NCI-H774 (cell line): Measurements from ENCODE around the gene TMPRSS4.
A peak's percentile ranks its signal among the peaks of the same experiment; 100 is the strongest.

ENCODE experiments used
- DNase-seq: peaks from one replicate; lab custom pipeline; 2025; lab: John Stamatoyannopoulos, UW

The TMPRSS4 gene

DNA sequence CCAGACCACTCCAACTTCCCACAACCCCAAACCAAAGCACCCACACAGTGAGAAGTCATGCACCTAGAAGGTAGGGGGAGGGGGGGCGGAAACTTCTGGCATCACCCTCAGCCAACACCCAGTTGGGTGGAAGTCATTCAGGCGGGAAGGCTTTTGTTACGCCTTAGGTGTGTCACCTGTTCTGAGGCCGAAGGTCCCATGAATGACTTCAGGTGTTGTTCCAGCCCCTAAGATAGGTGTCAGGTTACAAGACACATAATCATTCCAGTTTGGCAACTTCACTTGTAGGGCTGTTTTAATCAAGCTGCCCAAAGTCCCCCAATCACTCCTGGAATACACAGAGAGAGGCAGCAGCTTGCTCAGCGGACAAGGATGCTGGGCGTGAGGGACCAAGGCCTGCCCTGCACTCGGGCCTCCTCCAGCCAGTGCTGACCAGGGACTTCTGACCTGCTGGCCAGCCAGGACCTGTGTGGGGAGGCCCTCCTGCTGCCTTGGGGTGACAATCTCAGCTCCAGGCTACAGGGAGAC, at the start of gene TMPRSS4:
TMPRSS4 (plus strand) TSS at position 325 of the 528 bp plus-strand sequence. CDS start 225 bp downstream, outside the sequence.
- DNase-seq, result peak; percentile 36

DNA sequence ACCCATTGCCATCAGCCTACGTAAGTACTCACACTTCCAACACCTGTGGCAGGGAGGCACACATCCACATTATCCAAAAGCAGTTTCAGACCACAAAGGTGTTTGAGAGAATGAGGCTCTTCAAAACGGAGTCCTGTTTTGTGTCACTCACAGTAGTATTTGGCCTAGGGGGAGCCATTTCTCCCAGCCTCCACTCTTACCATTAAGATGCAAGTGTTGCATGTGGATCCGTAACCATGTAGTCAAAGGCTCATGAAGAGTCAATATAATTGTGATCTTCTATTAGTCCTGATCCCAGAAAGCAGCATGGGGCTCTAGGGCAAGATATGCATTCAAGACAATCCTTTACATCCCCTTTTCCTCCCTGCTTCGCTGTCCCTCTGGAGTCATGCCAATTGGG, 49.2 kb upstream of the TMPRSS4 start:
- no peak for DNase-seq

DNA sequence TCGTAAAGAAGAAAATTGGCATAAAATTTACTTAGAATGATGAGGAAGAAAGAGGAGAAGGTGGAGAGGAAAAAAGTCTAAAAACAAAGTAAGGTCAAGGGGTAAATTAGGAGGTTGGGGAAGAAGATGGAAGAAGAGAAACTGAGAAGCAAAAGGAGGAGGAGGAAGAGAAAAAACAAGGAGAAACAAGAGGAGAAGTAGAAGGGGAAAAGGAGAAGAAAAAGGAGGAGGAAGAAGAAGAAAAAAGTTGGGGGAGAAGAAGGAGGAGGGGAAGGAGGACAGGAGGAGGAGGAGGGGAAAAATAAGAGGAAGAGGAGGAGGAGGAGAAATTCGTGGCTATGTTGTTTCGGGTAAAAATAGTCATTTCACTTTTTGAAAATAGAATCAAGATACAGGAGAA, 48.3 kb upstream of the TMPRSS4 start:
- DNase-seq, result no peak

DNA sequence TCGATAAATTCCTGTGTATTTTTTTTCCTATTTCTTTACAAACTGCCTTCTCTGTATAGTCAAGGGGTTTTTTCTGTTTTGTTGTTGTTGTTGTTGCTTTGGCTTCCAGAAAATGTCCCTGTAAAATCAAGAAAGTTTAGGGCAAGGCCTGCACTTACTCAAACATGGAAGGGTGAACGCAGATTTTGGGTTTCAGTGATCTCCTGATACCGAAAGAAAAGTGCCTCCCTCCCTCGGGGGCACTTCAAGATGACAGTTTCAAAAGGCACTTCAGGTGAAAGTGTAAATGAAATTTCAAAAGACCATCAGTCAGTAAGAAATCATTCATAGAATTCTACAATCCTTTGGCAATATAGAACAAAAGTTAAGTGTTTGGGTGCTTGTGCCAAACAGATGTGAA, 43.4 kb upstream of the TMPRSS4 start:
- no peak for DNase-seq

GRCh38 chr11:118042141-118042540, 34.7 kb upstream of the TMPRSS4 start:
- no peak for DNase-seq

DNA sequence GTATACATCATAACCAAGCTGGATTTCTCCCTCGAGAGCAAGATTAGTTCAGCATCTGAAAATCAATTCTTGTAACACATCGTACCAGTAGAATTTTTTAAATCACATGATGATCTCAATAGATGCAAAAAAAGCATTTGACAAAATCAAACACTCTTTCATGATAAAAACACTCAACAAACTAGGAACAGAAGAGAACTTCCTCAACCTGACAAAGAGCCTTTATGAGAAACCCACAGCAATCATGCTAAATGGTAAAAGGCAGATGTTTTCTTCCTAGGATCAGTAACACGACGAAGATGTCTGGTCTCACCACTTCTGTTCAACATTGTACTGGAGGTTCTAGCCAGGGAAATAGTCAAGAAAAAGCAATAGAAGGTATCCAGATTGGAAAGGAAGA, 34.1 kb upstream of the TMPRSS4 start:
- DNase-seq, result no peak

- DNase-seq, result no peak
Observed at GRCh38 chr11:118045191-118045590, 31.7 kb upstream of the TMPRSS4 start.

- DNase-seq, result no peak
Observed at GRCh38 chr11:118046051-118046963, 30.6 kb upstream of the TMPRSS4 start.

DNA sequence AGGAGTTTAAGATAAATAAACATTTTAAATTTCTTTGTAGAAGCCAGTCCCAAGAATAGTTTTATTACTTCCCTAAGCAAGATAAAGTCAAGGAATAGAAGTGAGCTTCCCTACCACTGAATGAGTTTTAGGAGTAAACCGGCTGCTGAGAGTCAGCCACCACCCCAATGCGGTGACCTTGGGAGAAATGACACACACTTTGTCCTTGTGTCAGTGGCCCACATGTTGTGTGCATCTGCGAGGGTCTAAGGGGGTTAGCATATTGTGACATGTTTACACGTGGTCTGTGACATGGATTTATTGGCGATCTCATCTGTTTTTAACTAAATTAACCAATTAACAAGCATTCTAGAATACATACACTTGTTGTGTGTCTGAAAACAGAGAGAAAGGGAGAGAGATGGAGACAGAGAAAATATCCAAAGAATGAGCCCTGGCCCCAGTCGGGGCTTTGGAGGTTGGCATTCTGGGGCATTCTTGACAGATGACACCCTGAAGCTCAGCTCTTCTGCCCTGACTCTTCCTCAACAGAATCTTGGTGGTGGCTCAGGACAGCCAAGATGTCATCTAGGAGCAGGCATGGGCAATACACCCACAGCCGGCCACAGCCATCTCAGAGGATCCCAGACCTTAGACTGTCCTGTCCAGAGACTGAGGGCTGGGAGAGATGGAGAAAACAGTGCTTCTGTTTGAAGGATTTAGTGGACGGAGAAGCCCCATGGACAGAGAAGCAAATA, 29.7 kb upstream of the TMPRSS4 start:
- no peak for DNase-seq

- no peak for DNase-seq
Observed at GRCh38 chr11:118047749-118048148, 29.1 kb upstream of the TMPRSS4 start.

DNA sequence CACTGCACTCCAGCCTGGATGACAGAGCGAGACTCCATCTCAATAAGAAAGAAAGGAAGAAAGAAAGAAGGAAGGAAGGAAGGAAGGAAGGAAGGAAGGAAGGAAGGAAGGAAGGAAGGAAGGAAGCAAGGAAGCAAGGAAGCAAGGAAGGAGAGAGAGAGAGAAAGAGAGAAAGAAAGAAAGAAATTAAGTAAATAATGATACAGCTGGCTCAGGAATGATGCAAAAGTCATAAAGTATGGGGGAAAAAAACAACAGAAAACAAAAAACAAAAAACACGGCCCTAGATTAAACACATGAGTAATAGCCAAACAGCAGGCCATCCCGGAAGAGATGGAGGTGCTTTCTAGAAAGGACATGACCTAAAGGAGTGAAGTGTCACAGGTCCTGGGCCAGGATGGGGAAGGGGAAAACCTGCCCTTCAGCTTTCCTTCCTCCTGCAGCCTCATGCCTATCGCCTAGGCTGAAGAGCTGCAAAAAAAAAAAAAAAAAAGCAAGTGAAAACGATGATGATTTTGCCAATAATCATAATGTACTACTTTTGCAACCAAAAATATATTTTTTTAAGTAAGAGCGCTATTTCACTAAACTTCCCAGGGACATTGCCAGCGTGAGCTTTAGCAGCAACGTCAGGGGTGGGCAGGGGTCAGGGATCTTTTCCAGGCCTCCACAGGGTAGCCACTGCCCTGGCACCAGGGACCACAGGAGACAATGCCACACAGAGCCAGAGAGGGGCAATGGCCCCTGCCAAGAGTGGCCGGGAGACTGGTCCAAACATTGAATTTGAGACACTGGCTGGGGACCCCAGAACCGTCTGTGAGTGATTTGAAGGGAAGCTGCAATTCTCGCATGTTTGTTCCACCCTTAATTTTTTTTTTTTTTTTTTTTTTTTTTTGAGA, 28.2 kb upstream of the TMPRSS4 start:
- no peak for DNase-seq

GRCh38 chr11:118049771-118050170, 27.1 kb upstream of the TMPRSS4 start:
- DNase-seq, result no peak

- no peak for DNase-seq
Observed at GRCh38 chr11:118050208-118050891, 26.5 kb upstream of the TMPRSS4 start.

DNA sequence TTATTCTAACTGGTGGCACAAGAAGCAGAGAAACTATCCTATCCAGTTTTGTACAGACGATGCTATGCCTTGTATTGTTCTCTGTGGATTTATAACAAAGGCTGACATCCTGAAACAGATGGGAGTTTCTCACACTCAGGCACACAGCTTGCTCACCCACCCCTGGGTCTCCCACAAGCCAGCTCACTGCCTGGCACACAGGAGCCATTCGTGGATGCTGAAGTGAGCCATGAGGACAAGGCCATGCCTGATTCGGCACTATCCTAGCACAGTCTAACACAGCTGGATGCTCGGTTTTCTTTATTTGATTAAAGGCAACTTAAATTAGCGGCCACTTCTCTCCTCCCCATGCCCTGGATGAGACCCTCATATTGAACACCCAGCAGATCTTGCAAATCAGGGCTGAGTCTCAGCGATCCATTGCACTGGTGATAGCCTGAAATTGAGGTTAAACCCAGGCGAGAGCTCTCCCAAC, 25.7 kb upstream of the TMPRSS4 start:
- DNase-seq, result no peak

- no peak for DNase-seq
Observed at GRCh38 chr11:118051611-118052461, 25.0 kb upstream of the TMPRSS4 start.

GRCh38 chr11:118052581-118053206, 24.2 kb upstream of the TMPRSS4 start:
- no peak for DNase-seq

DNA sequence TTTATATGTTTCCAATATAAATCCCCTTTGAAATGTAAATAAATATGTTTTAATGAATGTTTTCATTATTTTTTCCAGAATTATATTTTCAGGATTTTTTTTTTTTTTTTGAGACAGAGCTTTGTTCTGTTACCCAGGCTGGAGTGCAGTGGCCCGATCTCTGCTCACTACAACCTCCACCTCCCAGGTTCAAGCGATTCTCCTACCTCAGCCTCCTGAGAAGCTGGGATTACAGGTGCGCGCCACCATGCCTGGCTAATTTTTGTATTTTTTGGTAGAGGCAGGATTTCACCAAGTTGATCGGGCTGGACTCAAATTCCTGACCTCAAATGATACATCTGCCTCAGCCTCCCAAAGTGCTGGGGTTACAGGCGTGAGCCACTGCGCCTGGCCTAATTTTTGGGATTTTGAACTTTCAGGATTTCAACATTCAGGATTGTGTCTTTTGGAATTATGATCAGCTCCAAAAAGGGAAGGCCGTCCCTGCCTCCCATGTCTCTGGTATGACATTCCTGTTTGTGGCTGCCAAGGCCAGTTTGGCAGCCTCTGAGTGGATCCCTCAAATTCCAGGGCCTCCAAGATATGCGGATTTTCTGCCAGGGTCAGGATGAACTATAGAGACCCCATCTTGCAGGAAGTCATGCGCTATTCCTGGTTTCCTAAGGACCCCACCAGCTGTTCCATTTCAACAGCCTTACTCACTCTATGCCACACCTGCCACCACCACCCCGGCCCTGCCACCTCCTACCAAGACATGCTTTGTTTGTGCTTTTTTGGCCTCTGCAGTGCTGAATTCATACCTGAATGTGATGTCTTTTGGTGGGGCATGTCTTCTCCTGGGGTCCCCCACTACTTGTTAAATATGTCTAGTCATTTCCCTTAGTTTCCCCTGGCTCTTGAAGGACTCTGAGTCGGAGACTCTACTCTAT, 21.9 kb upstream of the TMPRSS4 start:
- no peak for DNase-seq

DNA sequence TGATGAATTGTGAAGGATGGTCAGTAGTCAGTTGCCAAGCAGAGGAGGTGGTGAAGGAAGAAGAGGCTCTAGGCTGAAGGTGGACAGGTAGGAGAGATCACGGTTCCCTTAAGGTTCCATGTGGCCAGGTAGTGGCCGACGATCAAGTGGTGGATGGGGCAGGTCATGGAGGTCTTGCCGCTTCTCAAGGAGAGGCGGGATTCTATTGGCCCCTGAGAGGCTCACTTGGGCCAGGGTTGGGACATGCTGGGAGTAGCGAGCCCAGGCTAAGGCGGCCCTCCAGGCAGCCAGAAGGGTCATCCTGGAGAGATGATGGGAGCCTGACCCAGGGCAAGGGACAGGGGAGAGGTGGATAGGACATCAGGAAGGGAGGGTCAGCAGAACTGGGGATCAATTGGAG, 20.9 kb upstream of the TMPRSS4 start:
- DNase-seq, result no peak

DNA sequence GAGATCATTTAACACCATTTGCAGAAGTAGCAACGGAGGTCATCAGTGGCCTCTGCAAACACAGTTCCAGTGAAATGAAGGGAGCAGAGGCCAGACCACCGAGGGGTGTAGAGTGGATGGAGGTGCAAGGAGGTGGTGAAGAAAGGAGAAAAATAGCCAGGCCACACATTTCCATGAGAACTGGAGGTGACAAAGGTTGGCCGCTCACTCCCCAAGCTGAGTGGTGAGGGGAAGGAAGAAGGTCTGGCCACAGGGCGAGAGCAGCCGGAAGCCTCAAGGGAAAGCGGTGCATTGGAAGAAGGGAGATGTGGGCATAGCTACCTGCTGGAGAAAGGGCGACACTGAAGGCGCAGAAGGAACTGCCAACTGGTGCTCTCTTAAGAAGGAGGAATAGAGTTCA, 20.1 kb upstream of the TMPRSS4 start:
- no peak for DNase-seq
